ENCODE results near the gene VTN.

- TF ChIP-seq EZH2 (IDR thresholded peaks at IDR 0.05; ENCODE audit: borderline replicate concordance, low read depth, low read length, severe bottlenecking): no peak
- no peak for TF ChIP-seq CTCF (IDR thresholded peaks at IDR 0.05; ENCODE audit: borderline replicate concordance, extremely low read depth, low read length, poor library complexity, severe bottlenecking)
Observed at GRCh38 chr17:28334171-28334570, 35.9 kb downstream of the VTN start.

All from DND-41 (cell line).